ENCODE results near the gene TAGLN.

The TAGLN gene

DNA sequence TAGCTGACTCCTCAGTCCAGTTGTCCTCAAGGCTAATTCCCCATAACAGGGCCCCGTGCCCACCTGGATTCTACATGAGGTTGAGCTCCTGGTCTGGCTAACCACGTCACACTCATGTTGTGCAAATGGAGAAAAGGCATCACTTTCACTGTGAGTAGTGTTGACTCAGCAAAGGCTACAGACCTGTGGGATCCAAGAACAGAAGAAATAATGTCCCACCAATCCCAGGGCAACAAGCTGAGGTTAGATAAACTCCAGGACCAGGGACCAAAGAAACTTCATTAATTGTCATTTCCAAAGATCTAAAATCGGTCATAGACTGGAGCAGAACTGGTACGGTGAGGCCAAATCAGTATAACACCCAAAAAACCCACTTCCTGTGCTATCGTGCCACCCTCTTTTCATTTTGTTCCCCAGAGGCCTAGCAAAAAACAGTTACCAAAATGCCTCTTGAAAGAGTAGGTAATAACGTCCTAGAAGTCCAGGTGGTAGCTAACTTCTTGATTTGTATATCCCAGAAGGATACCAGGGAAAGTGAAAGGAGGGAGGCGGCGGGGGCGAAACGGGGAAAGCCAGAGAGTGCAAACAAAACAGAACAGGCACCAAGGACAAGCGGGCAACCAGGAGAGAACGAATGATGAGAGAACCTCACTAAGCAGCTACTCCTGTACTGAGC, 31.3 kb downstream of the TAGLN start:
- peaks cover 38% of the 10 kb centered on the region for H3K79me2 ChIP-seq (ENCODE audit: control insufficient read depth, low read length)
- peaks cover 28% of the 10 kb centered on the region for H3K4me1 ChIP-seq (ENCODE audit: control insufficient read depth, low read length)
- no peaks in the 10 kb centered on the region for H4K20me1 ChIP-seq (ENCODE audit: control insufficient read depth, insufficient read depth, low read depth, low read length)
- H3K9me2 ChIP-seq (replicated peaks; ENCODE audit: control insufficient read depth, low read length) = no peaks in the 10 kb centered on the region
- H3K36me3 ChIP-seq (ENCODE audit: control insufficient read depth, low read length) = peaks cover 42% of the 10 kb centered on the region
- no peaks in the 10 kb centered on the region for H3K27me3 ChIP-seq (ENCODE audit: control insufficient read depth, low read length)
- peak overlapping the region; percentile 39 for H3K27ac ChIP-seq (ENCODE audit: low read depth, low read length)
- H3K4me2 ChIP-seq (ENCODE audit: low read length) = peak overlapping the region; percentile 81
- H3F3A ChIP-seq (ENCODE audit: control insufficient read depth, insufficient read depth) = peaks cover 5% of the 10 kb centered on the region; the same call in 1 of the 2 replicates
- no peaks in the 10 kb centered on the region for H3K9me3 ChIP-seq (ENCODE audit: control insufficient read depth, insufficient read depth, low read length)
- peak overlapping the region; percentile 95 for H3K4me3 ChIP-seq (ENCODE audit: low read length)
- TF ChIP-seq EZH2phosphoT487 (IDR thresholded peaks at IDR 0.05; ENCODE audit: borderline replicate concordance, low read length) = no peak
- TF ChIP-seq, protein P1, sequence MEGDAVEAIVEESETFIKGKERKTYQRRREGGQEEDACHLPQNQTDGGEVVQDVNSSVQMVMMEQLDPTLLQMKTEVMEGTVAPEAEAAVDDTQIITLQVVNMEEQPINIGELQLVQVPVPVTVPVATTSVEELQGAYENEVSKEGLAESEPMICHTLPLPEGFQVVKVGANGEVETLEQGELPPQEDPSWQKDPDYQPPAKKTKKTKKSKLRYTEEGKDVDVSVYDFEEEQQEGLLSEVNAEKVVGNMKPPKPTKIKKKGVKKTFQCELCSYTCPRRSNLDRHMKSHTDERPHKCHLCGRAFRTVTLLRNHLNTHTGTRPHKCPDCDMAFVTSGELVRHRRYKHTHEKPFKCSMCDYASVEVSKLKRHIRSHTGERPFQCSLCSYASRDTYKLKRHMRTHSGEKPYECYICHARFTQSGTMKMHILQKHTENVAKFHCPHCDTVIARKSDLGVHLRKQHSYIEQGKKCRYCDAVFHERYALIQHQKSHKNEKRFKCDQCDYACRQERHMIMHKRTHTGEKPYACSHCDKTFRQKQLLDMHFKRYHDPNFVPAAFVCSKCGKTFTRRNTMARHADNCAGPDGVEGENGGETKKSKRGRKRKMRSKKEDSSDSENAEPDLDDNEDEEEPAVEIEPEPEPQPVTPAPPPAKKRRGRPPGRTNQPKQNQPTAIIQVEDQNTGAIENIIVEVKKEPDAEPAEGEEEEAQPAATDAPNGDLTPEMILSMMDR (IDR thresholded peaks at IDR 0.05; ENCODE audit: low read depth, low read length, poor library complexity, severe bottlenecking) = no peak

DNA sequence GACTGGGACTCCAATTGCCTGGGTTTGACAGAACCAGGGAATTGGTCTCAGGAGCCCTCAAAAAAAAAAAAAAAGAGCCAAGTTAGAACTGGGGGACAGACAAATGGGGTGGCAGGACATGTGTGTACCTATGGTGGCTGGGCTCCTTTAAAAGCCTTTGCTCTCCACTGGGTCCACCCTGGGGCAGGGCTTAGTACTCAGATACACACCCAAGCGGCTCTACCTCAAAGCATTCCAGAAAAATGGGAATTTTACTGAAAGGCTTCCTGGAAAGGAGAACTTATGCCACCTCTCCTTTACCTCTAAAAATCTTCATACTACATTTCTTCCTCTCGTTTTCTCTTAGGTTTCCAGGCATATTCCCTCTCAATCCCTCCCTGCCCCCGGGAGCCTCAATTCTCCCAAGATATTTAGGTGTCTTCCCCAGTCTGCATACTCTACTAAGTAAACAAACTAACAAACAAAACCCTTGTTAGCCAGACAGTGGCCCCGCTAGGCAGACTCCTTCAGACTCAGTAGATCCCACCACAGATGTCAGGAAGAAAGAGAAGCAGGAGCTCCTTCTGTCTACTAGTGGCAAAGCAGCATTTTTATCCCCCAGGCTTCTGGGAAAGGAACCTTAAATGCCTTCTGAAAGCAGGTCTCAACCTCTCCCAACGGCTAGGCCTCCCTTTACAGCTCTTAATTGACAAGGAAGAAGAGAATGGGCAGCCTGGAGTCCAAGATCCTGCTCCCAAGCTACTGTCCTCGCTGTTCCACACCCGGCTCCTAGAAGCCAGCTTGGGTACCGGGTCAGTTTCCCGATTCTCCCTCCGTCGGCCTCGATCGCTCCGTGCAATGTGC, 32.0 kb downstream of the TAGLN start:
- H3K36me3 ChIP-seq (ENCODE audit: control insufficient read depth, low read length) = peaks cover 36% of the 10 kb centered on the region
- H3K9me2 ChIP-seq (replicated peaks; ENCODE audit: control insufficient read depth, low read length) = no peaks in the 10 kb centered on the region
- no peaks in the 10 kb centered on the region for H4K20me1 ChIP-seq (ENCODE audit: control insufficient read depth, insufficient read depth, low read depth, low read length)
- H3K4me2 ChIP-seq (ENCODE audit: low read length) = peak overlapping the region; percentile 81
- peaks cover 38% of the 10 kb centered on the region for H3K79me2 ChIP-seq (ENCODE audit: control insufficient read depth, low read length)
- H3K4me1 ChIP-seq (ENCODE audit: control insufficient read depth, low read length) = peaks cover 28% of the 10 kb centered on the region
- TF ChIP-seq, protein P1 (IDR thresholded peaks at IDR 0.05; ENCODE audit: low read depth, low read length, poor library complexity, severe bottlenecking) = no peak
- TF ChIP-seq EZH2phosphoT487 (IDR thresholded peaks at IDR 0.05; ENCODE audit: borderline replicate concordance, low read length) = no peak
- no peaks in the 10 kb centered on the region for H3K9me3 ChIP-seq (ENCODE audit: control insufficient read depth, insufficient read depth, low read length)
- peak overlapping the region; percentile 95 for H3K4me3 ChIP-seq (ENCODE audit: low read length)
- peaks cover 5% of the 10 kb centered on the region; the same call in 1 of the 2 replicates for H3F3A ChIP-seq (ENCODE audit: control insufficient read depth, insufficient read depth)
- H3K27ac ChIP-seq (ENCODE audit: low read depth, low read length) = peak overlapping the region; percentile 39
- no peaks in the 10 kb centered on the region for H3K27me3 ChIP-seq (ENCODE audit: control insufficient read depth, low read length)

DNA sequence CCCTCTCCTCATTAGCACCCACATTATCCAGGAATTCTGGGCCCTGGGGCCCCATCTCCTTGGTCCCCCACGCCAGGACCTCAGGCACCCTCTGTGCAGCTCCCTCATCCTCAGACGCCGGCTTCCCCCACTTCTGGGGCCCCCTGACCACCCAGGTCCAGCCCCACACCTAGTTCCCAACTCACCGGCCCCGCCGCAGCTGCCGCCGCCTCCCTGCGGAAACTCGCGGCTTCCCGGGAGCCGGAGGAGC, 32.6 kb downstream of the TAGLN start, which contains the start of gene PCSK7:
TSS of gene PCSK7 (minus strand) at position 232 of the 250 bp plus-strand sequence. CDS start 2,229 bp downstream, outside the sequence.
- H3K36me3 ChIP-seq (ENCODE audit: control insufficient read depth, low read length) = peaks cover 33% of the 10 kb centered on the region
- no peaks in the 10 kb centered on the region for H3K9me2 ChIP-seq (replicated peaks; ENCODE audit: control insufficient read depth, low read length)
- peak within 1 kb of the TSS; percentile 95 for H3K4me3 ChIP-seq (ENCODE audit: low read length)
- peaks cover 28% of the 10 kb centered on the region for H3K4me1 ChIP-seq (ENCODE audit: control insufficient read depth, low read length)
- H3K4me2 ChIP-seq (ENCODE audit: low read length) = peak within 1 kb of the TSS; percentile 81
- no peaks in the 10 kb centered on the region for H3K27me3 ChIP-seq (ENCODE audit: control insufficient read depth, low read length)
- no peaks in the 10 kb centered on the region for H4K20me1 ChIP-seq (ENCODE audit: control insufficient read depth, insufficient read depth, low read depth, low read length)
- no peaks in the 10 kb centered on the region for H3K9me3 ChIP-seq (ENCODE audit: control insufficient read depth, insufficient read depth, low read length)
- peaks cover 5% of the 10 kb centered on the region; the same call in 1 of the 2 replicates for H3F3A ChIP-seq (ENCODE audit: control insufficient read depth, insufficient read depth)
- H3K27ac ChIP-seq (ENCODE audit: low read depth, low read length) = peak within 1 kb of the TSS; percentile 66
- TF ChIP-seq, protein P1 (IDR thresholded peaks at IDR 0.05; ENCODE audit: low read depth, low read length, poor library complexity, severe bottlenecking) = no peak
- TF ChIP-seq EZH2phosphoT487 (IDR thresholded peaks at IDR 0.05; ENCODE audit: borderline replicate concordance, low read length) = no peak
- peaks cover 38% of the 10 kb centered on the region for H3K79me2 ChIP-seq (ENCODE audit: control insufficient read depth, low read length)

Data from DOHH2 (cell line).